Mesenchymal stem cell (in vitro differentiated cells and primary cell): ENCODE data around the gene SEPTIN5.

Experiments
- DNase-seq: peaks from one replicate; pipeline ENCODE4 v3.0.0-alpha.2; 2013
- H2AFZ ChIP-seq: one replicate; pipeline ENCODE4 v1.6.1; 2013; ENCODE audit warnings: low read depth, mild to moderate bottlenecking, control low read depth, inconsistent platforms, low read length, moderate library complexity
- H2AK5ac ChIP-seq: 2 replicates; pipeline ENCODE4 v1.6.1; 2013; ENCODE audit warnings: low read length, moderate library complexity, mild to moderate bottlenecking, inconsistent platforms; ENCODE audit not compliant: severe bottlenecking
- H2BK120ac ChIP-seq: one replicate; pipeline ENCODE4 v1.6.1; 2013; ENCODE audit warnings: low read depth, mild to moderate bottlenecking, inconsistent platforms, low read length, moderate library complexity
- H2BK12ac ChIP-seq, 2 experiments: one replicate each; pipeline ENCODE4 v1.6.1; 2013; ENCODE audit warnings: inconsistent platforms in 2 of 2, low read length in 2 of 2, mild to moderate bottlenecking in 2 of 2, moderate library complexity in 2 of 2, control low read depth in 1 of 2
- H2BK15ac ChIP-seq: one replicate; pipeline ENCODE4 v1.6.1; 2013; ENCODE audit warnings: mild to moderate bottlenecking, low read depth, inconsistent platforms; ENCODE audit not compliant: poor library complexity, severe bottlenecking
- H2BK5ac ChIP-seq: 2 replicates; pipeline ENCODE4 v1.6.1; 2013; ENCODE audit warnings: low read depth, mild to moderate bottlenecking, low read length, control low read depth, inconsistent platforms; ENCODE audit not compliant: poor library complexity, severe bottlenecking
- H3K14ac ChIP-seq, 2 experiments: one replicate each; pipeline ENCODE4 v1.6.1; 2013; ENCODE audit warnings: inconsistent platforms in 2 of 2, low read length in 2 of 2, control low read depth in 1 of 2, mild to moderate bottlenecking in 1 of 2, moderate library complexity in 1 of 2
- H3K18ac ChIP-seq, 2 experiments: one replicate each; pipeline ENCODE4 v1.6.1; 2013; ENCODE audit warnings: inconsistent platforms in 2 of 2, low read length in 2 of 2, control low read depth in 1 of 2, low read depth in 1 of 2, mild to moderate bottlenecking in 1 of 2
- H3K23ac ChIP-seq, 2 experiments: one replicate each; pipeline ENCODE4 v1.6.1; 2013; ENCODE audit warnings: inconsistent platforms in 2 of 2, low read length in 2 of 2, mild to moderate bottlenecking in 2 of 2, moderate library complexity in 2 of 2, control low read depth in 1 of 2
- H3K27ac ChIP-seq: 2 replicates; pipeline ENCODE4 v1.5.1; 2013; ENCODE audit warnings: mild to moderate bottlenecking, moderate library complexity, low read length, control low read depth, inconsistent platforms; ENCODE audit not compliant: poor library complexity, severe bottlenecking
- H3K27me3 ChIP-seq, 2 experiments: 2 replicates each; pipeline versions ENCODE4 v1.6.1 to v1.7.0; 2013; ENCODE audit warnings: low read length in 2 of 2, mild to moderate bottlenecking in 2 of 2, moderate library complexity in 2 of 2, control low read depth in 1 of 2, inconsistent platforms in 1 of 2; ENCODE audit not compliant: control insufficient read depth in 1 of 2, insufficient read depth in 1 of 2
- H3K36me3 ChIP-seq, 2 experiments: 2 replicates each; pipeline versions ENCODE4 v1.6.1 to v1.7.0; 2013; ENCODE audit warnings: low read length in 2 of 2, control low read depth in 1 of 2, inconsistent platforms in 1 of 2, low read depth in 1 of 2, mild to moderate bottlenecking in 1 of 2; ENCODE audit not compliant: insufficient read depth in 2 of 2, control insufficient read depth in 1 of 2
- H3K4ac ChIP-seq, 2 experiments: one replicate each; pipeline ENCODE4 v1.6.1; 2013; ENCODE audit warnings: inconsistent platforms in 2 of 2, low read length in 2 of 2, mild to moderate bottlenecking in 2 of 2, moderate library complexity in 2 of 2, control low read depth in 1 of 2, low read depth in 1 of 2
- H3K4me1 ChIP-seq: 2 replicates; pipeline ENCODE4 v1.6.1; 2013; ENCODE audit warnings: low read depth, low read length, control low read depth; ENCODE audit not compliant: control insufficient read depth, insufficient read depth
- H3K4me2 ChIP-seq: 2 replicates; pipeline ENCODE4 v1.6.1; 2013; ENCODE audit warnings: low read length, mild to moderate bottlenecking, inconsistent platforms; ENCODE audit not compliant: poor library complexity, severe bottlenecking
- H3K4me3 ChIP-seq, 2 experiments: 2 replicates each; pipeline versions ENCODE4 v1.5.1 to v1.7.0; 2013; ENCODE audit warnings: low read length in 2 of 2, mild to moderate bottlenecking in 2 of 2, control low read depth in 1 of 2, low read depth in 1 of 2; ENCODE audit not compliant: insufficient read depth in 1 of 2
- H3K79me1 ChIP-seq: replicated peaks from 2 replicates; pipeline ENCODE4 v1.6.1; 2013; ENCODE audit warnings: mild to moderate bottlenecking, control low read depth, low read length, inconsistent platforms; ENCODE audit not compliant: poor library complexity, severe bottlenecking
- H3K9ac ChIP-seq: 2 replicates; pipeline ENCODE4 v1.7.0; 2013; ENCODE audit warnings: mild to moderate bottlenecking, low read length, moderate library complexity
- H3K9me3 ChIP-seq: 2 replicates; pipeline ENCODE4 v1.7.0; 2013; ENCODE audit warnings: mild to moderate bottlenecking, low read length; ENCODE audit not compliant: control insufficient read depth
- H4K8ac ChIP-seq: one replicate; pipeline ENCODE4 v1.6.1; 2013; ENCODE audit warnings: inconsistent platforms, mild to moderate bottlenecking, low read length, moderate library complexity
- H4K91ac ChIP-seq: one replicate; pipeline ENCODE4 v1.6.1; 2013; ENCODE audit warnings: mild to moderate bottlenecking, low read length, inconsistent platforms
- WGBS: methylation state at CpG from one replicate; pipeline ENCODE4 v1.1.7; 2013; ENCODE audit warnings: mixed read lengths; 5-methylcytosine and 5-hydroxymethylcytosine counted together

Gene SEPTIN5

DNA sequence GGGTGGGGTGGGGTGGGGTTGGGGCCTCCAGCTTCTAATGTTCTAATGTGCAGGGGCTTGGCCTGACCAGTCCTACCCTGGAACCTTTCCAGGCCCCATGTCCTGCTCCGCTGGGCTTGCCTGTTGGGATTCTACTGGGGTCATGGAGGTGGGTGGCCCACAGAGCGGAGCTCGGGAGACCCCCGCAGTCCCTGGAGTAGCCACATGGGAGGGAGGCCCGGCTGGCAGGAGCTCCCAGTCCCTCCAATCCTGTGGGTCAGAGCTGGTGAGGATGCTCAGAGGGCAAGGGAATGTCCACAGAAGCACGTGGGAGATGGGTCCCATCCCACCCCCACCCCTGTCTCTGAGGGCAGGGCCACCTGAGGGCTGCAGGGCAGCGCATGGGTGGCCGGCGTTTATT lies 2.9 kb downstream of the SEPTIN5 start:
- peak overlapping the region in 1 of 2 experiments; percentile 78 for H3K4me3 ChIP-seq
- no peak overlapping the region for H4K8ac ChIP-seq
- H3K9ac ChIP-seq: no peak overlapping the region
- H3K18ac ChIP-seq: no peak overlapping the region
- no peak overlapping the region for H2BK120ac ChIP-seq
- H3K4ac ChIP-seq: no peak overlapping the region
- H2AFZ ChIP-seq: no peak overlapping the region
- H2BK15ac ChIP-seq: no peak overlapping the region
- no peak overlapping the region for H2BK12ac ChIP-seq
- no peak overlapping the region for H4K91ac ChIP-seq
- H3K79me1 ChIP-seq: peaks cover 4% of the 10 kb centered on the region
- H2AK5ac ChIP-seq: no peak overlapping the region
- H3K36me3 ChIP-seq: peaks cover 0 to 24% of the 10 kb centered on the region in 2 experiments
- no peak for DNase-seq
- H3K27ac ChIP-seq: no peak overlapping the region
- H3K9me3 ChIP-seq: no peaks in the 10 kb centered on the region
- H2BK5ac ChIP-seq: no peak overlapping the region
- peaks cover 34% of the 10 kb centered on the region for H3K4me1 ChIP-seq
- no peak overlapping the region for H3K14ac ChIP-seq
- no peak overlapping the region for H3K23ac ChIP-seq
- H3K27me3 ChIP-seq: peaks cover 22 to 48% of the 10 kb centered on the region in 2 experiments
- H3K4me2 ChIP-seq: no peak overlapping the region
- 88% methylated on average over 8 of the region's 9 CpGs for WGBS

DNA sequence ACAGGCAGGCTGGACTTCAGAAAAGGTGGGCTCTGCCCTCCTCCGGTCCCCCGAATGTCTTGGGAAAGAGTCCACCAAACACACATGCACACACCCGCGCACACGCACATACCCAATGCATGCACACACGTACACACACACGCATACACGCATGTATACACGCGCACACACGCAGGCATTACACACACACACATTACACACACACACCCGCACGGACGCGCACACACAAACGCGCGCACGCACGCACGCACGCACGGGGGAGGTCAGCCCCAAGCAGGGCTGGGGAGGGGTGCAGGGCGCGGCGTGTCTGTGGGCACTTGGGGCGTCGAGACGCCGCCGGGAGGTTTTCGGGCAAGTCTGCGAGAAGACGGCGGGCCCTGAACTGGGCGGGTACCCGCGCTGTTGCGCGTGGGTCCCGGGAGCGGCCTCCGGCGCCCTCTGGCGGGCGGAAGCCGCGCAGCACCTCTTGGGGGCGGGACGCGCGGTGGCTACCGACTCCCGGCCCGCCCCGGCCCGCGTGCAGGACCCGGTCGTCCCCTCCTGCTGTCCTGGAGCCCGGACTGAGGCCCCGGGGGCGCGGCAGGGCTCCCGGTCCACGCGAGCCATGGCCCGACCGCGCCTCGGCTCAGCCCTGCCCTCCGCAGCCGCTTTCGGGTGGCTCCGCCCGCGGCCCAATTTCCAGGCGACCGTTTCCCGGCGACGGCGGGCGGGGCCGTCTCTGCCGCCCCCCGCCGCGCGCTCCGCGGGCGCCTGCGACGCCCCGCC lies 3.6 kb downstream of the SEPTIN5 start:
- peaks cover 4% of the 10 kb centered on the region for H3K79me1 ChIP-seq
- no peak overlapping the region for H2BK5ac ChIP-seq
- H3K18ac ChIP-seq: peak overlapping the region; percentile 67 to 93
- peak overlapping the region; percentile 87 for H2AFZ ChIP-seq
- H3K27me3 ChIP-seq: peaks cover 19 to 55% of the 10 kb centered on the region in 2 experiments
- H3K9ac ChIP-seq: peak overlapping the region; percentile 68
- peak overlapping the region in 1 of 2 experiments; percentile 61 for H3K23ac ChIP-seq
- peak overlapping the region in 1 of 2 experiments; percentile 45 for H2BK12ac ChIP-seq
- no peak overlapping the region for H2AK5ac ChIP-seq
- peaks cover 0 to 28% of the 10 kb centered on the region in 2 experiments for H3K36me3 ChIP-seq
- DNase-seq: peak; percentile 54
- no peak overlapping the region for H2BK15ac ChIP-seq
- no peak overlapping the region for H3K27ac ChIP-seq
- peak overlapping the region; percentile 45 for H4K91ac ChIP-seq
- H4K8ac ChIP-seq: peak overlapping the region; percentile 58
- whole genome bisulfite sequencing: 26% methylated on average over 70 of the region's 96 CpGs
- peak overlapping the region; percentile 64 to 78 for H3K4me3 ChIP-seq
- peak overlapping the region; percentile 88 for H3K4me2 ChIP-seq
- peaks cover 41% of the 10 kb centered on the region for H3K4me1 ChIP-seq
- peak overlapping the region in 1 of 2 experiments; percentile 98 for H3K14ac ChIP-seq
- no peak overlapping the region for H3K4ac ChIP-seq
- H3K9me3 ChIP-seq: no peaks in the 10 kb centered on the region
- no peak overlapping the region for H2BK120ac ChIP-seq

DNA sequence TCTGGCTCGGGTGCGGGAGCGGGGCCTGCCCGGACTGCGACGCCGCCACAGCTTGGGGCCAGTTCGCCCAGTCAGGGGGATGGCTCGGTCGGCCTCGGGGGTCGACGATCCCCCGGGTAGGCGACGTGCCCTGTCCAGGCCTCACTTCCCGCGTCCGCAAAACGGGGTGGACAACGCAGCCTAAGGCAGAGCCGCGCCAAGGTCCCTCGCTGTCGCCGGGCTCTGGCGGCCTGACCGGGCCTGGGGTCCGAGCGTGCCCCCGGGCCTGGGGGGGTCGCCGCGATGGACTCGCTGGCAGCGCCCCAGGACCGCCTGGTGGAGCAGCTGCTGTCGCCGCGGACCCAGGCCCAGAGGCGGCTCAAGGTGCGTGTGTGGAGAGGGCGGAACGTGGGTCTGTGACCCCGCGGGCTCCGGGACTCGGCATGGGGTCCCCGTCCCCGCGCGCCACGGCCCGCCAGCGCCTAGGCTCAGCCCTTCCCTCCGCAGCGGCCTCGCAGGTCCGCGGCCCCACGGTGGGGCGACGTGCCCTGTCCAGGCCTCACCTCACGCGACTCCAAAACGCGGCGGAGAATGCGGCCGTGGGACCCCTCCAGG lies 4.2 kb downstream of the SEPTIN5 start:
- Histone ChIP-seq H2BK12ac (peak overlapping the region; percentile 15 to 77), H3K4me3 (peak overlapping the region; percentile 64 to 78), H3K9me3 (no peaks in the 10 kb centered on the region), H3K9ac (peak overlapping the region; percentile 68), H2AFZ (peak overlapping the region; percentile 46), H3K4me2 (peak overlapping the region; percentile 88), H3K18ac (peak overlapping the region in 1 of 2 experiments; percentile 78), H2BK5ac (no peak overlapping the region), H2AK5ac (no peak overlapping the region), H3K79me1 (peaks cover 4% of the 10 kb centered on the region), H3K23ac (peak overlapping the region in 1 of 2 experiments; percentile 77), H3K4me1 (peaks cover 48% of the 10 kb centered on the region), H2BK120ac (peak overlapping the region; percentile 55), H3K4ac (peak overlapping the region; percentile 24 to 51), H3K27me3 (peaks cover 13 to 55% of the 10 kb centered on the region in 2 experiments), H3K14ac (peak overlapping the region; percentile 36 to 95), H3K36me3 (peaks cover 0 to 28% of the 10 kb centered on the region in 2 experiments), H4K91ac (peak overlapping the region; percentile 35), H3K27ac (no peak overlapping the region), H2BK15ac (peak overlapping the region; percentile 54), H4K8ac (peak overlapping the region; percentile 61)
- DNase-seq: no peak
- 2% methylated on average over 61 of the region's 70 CpGs for WGBS

DNA sequence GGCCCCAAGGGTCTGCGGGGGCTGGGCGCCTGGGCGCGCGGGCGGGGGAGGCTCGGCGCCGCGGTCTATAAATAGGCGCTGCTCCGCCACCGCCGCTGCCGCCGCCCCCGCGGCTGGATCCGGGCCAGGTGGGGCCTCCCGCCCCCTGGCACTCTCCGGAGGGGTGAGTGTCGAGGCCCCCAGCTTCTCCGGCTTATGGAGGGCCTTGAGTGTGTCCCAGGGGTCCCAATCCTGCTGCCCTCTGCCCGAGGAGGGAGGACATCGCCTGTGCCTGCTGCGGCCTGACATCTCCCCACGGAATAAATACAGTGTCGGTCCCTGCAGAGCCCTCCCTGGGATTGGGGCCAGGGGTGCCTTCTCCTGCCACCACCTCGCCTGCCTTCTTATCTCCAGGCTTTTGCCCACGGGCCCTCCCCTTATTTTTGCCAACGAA lies 4.8 kb downstream of the SEPTIN5 start:
- 17% methylated on average over 31 of the region's 31 CpGs for WGBS
- Histone ChIP-seq H3K9me3 (no peaks in the 10 kb centered on the region), H3K14ac (no peak overlapping the region), H3K23ac (no peak overlapping the region), H3K36me3 (peaks cover 0 to 28% of the 10 kb centered on the region in 2 experiments), H2BK120ac (no peak overlapping the region), H3K4me3 (peak overlapping the region; percentile 64 to 78), H2BK15ac (peak overlapping the region; percentile 15), H3K18ac (no peak overlapping the region), H3K4ac (peak overlapping the region in 1 of 2 experiments; percentile 24), H2AFZ (no peak overlapping the region), H2BK12ac (no peak overlapping the region), H3K27me3 (peaks cover 9 to 51% of the 10 kb centered on the region in 2 experiments), H3K9ac (no peak overlapping the region), H3K4me2 (peak overlapping the region; percentile 88), H3K79me1 (peaks cover 4% of the 10 kb centered on the region), H3K4me1 (peaks cover 48% of the 10 kb centered on the region), H2BK5ac (no peak overlapping the region), H4K91ac (no peak overlapping the region), H2AK5ac (no peak overlapping the region), H4K8ac (no peak overlapping the region), H3K27ac (no peak overlapping the region)
- DNase-seq: no peak
